Measurements from ENCODE around the gene ATXN7. TPM values are rescaled to one million over a fixed set of nuclear protein-coding genes. Genes with fewer than 3 reads are reported as not detected.

Gene ATXN7
- polyA plus RNA-seq, 3 donors = 2.7 to 29.5 (median 3.2) TPM

DNA sequence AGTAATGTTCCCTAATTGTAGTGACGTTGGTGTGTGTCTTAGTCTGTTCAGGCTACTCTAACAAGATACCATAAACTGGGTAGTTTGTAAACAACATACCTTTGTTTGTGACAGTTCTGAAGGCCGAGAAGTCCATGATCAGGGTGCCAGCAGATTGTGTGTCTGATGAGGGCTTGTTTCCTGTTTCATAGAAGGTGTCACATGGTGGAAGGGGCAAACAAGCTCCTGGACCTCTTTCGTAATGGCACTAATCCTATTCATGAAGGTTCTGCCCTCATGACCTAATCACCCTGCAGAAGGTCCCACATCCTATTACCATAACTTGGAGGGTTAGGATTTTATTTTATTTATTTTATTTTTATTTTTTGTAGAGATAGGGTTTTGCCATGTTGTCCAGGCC lies 11.1 kb downstream of the ATXN7 start:
- peaks cover 0 to 10% of the 10 kb centered on the region in 2 donors for H3K36me3 ChIP-seq (replicated peaks in 1 of 2; ENCODE audit: control insufficient read depth in 1 of 2, insufficient read depth in 2 of 2, low read length in 2 of 2)
- H4K20me1 ChIP-seq (ENCODE audit: insufficient read depth, low read length) = peaks cover 99% of the 10 kb centered on the region
- peak; percentile 36 to 66 (median 46) for DNase-seq
- TF ChIP-seq, protein P1, sequence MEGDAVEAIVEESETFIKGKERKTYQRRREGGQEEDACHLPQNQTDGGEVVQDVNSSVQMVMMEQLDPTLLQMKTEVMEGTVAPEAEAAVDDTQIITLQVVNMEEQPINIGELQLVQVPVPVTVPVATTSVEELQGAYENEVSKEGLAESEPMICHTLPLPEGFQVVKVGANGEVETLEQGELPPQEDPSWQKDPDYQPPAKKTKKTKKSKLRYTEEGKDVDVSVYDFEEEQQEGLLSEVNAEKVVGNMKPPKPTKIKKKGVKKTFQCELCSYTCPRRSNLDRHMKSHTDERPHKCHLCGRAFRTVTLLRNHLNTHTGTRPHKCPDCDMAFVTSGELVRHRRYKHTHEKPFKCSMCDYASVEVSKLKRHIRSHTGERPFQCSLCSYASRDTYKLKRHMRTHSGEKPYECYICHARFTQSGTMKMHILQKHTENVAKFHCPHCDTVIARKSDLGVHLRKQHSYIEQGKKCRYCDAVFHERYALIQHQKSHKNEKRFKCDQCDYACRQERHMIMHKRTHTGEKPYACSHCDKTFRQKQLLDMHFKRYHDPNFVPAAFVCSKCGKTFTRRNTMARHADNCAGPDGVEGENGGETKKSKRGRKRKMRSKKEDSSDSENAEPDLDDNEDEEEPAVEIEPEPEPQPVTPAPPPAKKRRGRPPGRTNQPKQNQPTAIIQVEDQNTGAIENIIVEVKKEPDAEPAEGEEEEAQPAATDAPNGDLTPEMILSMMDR (IDR thresholded peaks at IDR 0.05) = no peak
- no peaks in the 10 kb centered on the region for H3K9me3 ChIP-seq (replicated peaks in 1 of 2; ENCODE audit: control insufficient read depth in 1 of 2, insufficient read depth in 1 of 2, low read length in 2 of 2)
- no CpG with 5 or more reads among the region's 3 CpGs for WGBS (ENCODE audit: insufficient coverage)
- H3K4me3 ChIP-seq (replicated peaks in 1 of 3; ENCODE audit: low read depth in 2 of 3, low read length in 3 of 3) = no peak overlapping the region
- Mint-ChIP-seq H3K4me3 (no peak overlapping the region), H3K9me3 (no peaks in the 10 kb centered on the region), H3K36me3 (peaks cover 5 to 9% of the 10 kb centered on the region in 2 donors), H3K27me3 (ENCODE audit: low read depth in 3 of 3) (peaks cover 0 to 2% (median 0%) of the 10 kb centered on the region in 3 donors), H3K27ac (peak overlapping the region; percentile 2 to 85 (median 58)), H3K4me1 (peaks cover 22% of the 10 kb centered on the region)
- peak overlapping the region in 1 of 2 donors; percentile 68 for H3K27ac ChIP-seq (ENCODE audit: low read depth in 1 of 2, low read length in 2 of 2)
- H3K4me1 ChIP-seq (ENCODE audit: control insufficient read depth in 1 of 2, insufficient read depth in 2 of 2, low read length in 2 of 2) = peaks cover 7 to 9% of the 10 kb centered on the region in 2 donors
- no peak overlapping the region for H3K4me2 ChIP-seq (replicated peaks; ENCODE audit: extremely low read depth, low read length, poor library complexity, severe bottlenecking)
- no peaks in the 10 kb centered on the region for H3K27me3 ChIP-seq (ENCODE audit: control insufficient read depth in 2 of 2, insufficient read depth in 2 of 2, low read length in 2 of 2)
- peak overlapping the region; percentile 1 for H2AFZ ChIP-seq (ENCODE audit: insufficient read depth, low read depth, low read length, poor library complexity, severe bottlenecking)
- H3K9ac ChIP-seq (ENCODE audit: insufficient read depth, low read length, poor library complexity, severe bottlenecking) = no peak overlapping the region
- intact Hi-C loops (cut with micrococcal nuclease) = loop anchor here in 1 of 2 donors (5.0 kb wide), 1 partner anchor 38 kb away; the partner anchor contains the start of gene SCAANT1
- peaks cover 99% of the 10 kb centered on the region for H3K79me2 ChIP-seq (ENCODE audit: insufficient read depth, low read length)

DNA sequence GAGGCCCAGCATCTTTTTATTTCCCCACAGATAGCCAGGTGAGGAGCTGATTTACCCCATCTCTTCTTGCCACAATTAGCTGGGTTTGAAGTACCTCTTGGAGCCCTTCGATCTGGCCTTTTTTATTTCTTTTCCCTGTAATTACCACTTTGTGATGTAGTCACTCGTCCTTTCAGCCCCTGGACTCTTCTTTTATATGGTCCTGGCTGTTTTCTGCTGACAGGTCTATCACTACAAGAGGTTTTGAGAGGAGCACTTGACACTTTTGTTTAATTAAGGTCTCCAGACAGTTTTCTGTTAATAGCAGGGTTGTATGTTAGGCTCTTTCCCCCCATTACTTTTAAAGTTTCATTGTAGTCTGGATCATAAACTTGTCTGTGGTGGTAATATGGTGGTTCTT lies 11.8 kb downstream of the ATXN7 start:
- Mint-ChIP-seq H3K4me1 (peaks cover 24% of the 10 kb centered on the region), H3K9me3 (no peaks in the 10 kb centered on the region), H3K27ac (peak overlapping the region in 5 of 7 donors; percentile 2 to 73 (median 51)), H3K27me3 (ENCODE audit: low read depth in 3 of 3) (peaks cover 0 to 2% (median 0%) of the 10 kb centered on the region in 3 donors), H3K4me3 (no peak overlapping the region), H3K36me3 (peaks cover 5 to 14% of the 10 kb centered on the region in 2 donors)
- Histone ChIP-seq H3K4me3 (replicated peaks in 1 of 3; ENCODE audit: low read depth in 2 of 3, low read length in 3 of 3) (no peak overlapping the region), H2AFZ (ENCODE audit: insufficient read depth, low read depth, low read length, poor library complexity, severe bottlenecking) (no peak overlapping the region), H4K20me1 (ENCODE audit: insufficient read depth, low read length) (peaks cover 99% of the 10 kb centered on the region), H3K9ac (ENCODE audit: insufficient read depth, low read length, poor library complexity, severe bottlenecking) (no peak overlapping the region), H3K27ac (ENCODE audit: low read depth in 1 of 2, low read length in 2 of 2) (peak overlapping the region in 1 of 2 donors; percentile 20), H3K4me1 (ENCODE audit: control insufficient read depth in 1 of 2, insufficient read depth in 2 of 2, low read length in 2 of 2) (peaks cover 7 to 9% of the 10 kb centered on the region in 2 donors), H3K79me2 (ENCODE audit: insufficient read depth, low read length) (peaks cover 99% of the 10 kb centered on the region), H3K4me2 (replicated peaks; ENCODE audit: extremely low read depth, low read length, poor library complexity, severe bottlenecking) (no peak overlapping the region), H3K27me3 (ENCODE audit: control insufficient read depth in 2 of 2, insufficient read depth in 2 of 2, low read length in 2 of 2) (no peaks in the 10 kb centered on the region), H3K9me3 (replicated peaks in 1 of 2; ENCODE audit: control insufficient read depth in 1 of 2, insufficient read depth in 1 of 2, low read length in 2 of 2) (no peaks in the 10 kb centered on the region), H3K36me3 (replicated peaks in 1 of 2; ENCODE audit: control insufficient read depth in 1 of 2, insufficient read depth in 2 of 2, low read length in 2 of 2) (peaks cover 0 to 10% of the 10 kb centered on the region in 2 donors)
- no peak for DNase-seq
- 100% methylated on average over 1 of the region's 2 CpGs for WGBS (ENCODE audit: insufficient coverage)
- TF ChIP-seq, protein P1 (IDR thresholded peaks at IDR 0.05) = no peak
- intact Hi-C loops (cut with micrococcal nuclease) = loop anchor here in 1 of 2 donors (5.0 kb wide), 1 partner anchor 37 kb away; the partner anchor contains the start of gene SCAANT1
